ENCODE results near the gene LENG1. TPM values are rescaled to one million over a fixed set of nuclear protein-coding genes. Genes with fewer than 3 reads are reported as not detected.
A peak's percentile ranks its signal among the peaks of the same experiment; 100 is the strongest.

LENG1 gene
- total and polyA plus RNA-seq, 9 donors, result 5.2 to 14.0 (median 8.5) TPM

- Histone ChIP-seq H3K36me3 (no peaks in the 10 kb centered on the region), H3K4me1 (ENCODE audit: insufficient read depth) (peaks cover 9% of the 10 kb centered on the region), H3K9me3 (no peaks in the 10 kb centered on the region), H3K27ac (peak overlapping the region; percentile 55 to 62), H3K4me3 (peak overlapping the region; percentile 56), H3K27me3 (no peaks in the 10 kb centered on the region)
- DNase-seq, result peak in 1 of 5 donors; percentile 62
- 12 to 37% (median 21%) methylated on average over 13 of the region's 13 CpGs for WGBS, 3 donors
- intact Hi-C loops (cut with DNase I), result loop anchor here in 1 of 4 donors (5.0 kb wide), 1 partner anchor 41 kb away; the partner anchor contains the start of gene RPS9
- TF ChIP-seq POLR2A (IDR thresholded peaks at IDR 0.05) (no peak), CTCF (IDR thresholded peaks at IDR 0.05) (no peak), EP300 (IDR thresholded peaks at IDR 0.05) (no peak)
These were observed 1.3 kb upstream of the LENG1 start for GRCh38 chr19:54160854-54161253.

- Histone ChIP-seq H3K4me1 (ENCODE audit: insufficient read depth) (peaks cover 9% of the 10 kb centered on the region), H3K36me3 (no peaks in the 10 kb centered on the region), H3K4me3 (peak overlapping the region; percentile 56), H3K9me3 (no peaks in the 10 kb centered on the region), H3K27ac (peak overlapping the region; percentile 55 to 62), H3K27me3 (no peaks in the 10 kb centered on the region)
- intact Hi-C loops (cut with DNase I), result loop anchor here in 1 of 4 donors (5.0 kb wide), 1 partner anchor 42 kb away; the partner anchor contains the start of gene RPS9
- DNase-seq, result peak in 4 of 5 donors; percentile 46 to 64 (median 60)
- TF ChIP-seq EP300 (IDR thresholded peaks at IDR 0.05) (no peak), POLR2A (IDR thresholded peaks at IDR 0.05) (peak; percentile 64), CTCF (IDR thresholded peaks at IDR 0.05) (no peak)
- 1 to 2% (median 1%) methylated on average over 24 to 28 of the region's 28 CpGs for WGBS, 3 donors
These were observed 776 bp upstream of the LENG1 start for GRCh38 chr19:54160182-54160811.

DNA sequence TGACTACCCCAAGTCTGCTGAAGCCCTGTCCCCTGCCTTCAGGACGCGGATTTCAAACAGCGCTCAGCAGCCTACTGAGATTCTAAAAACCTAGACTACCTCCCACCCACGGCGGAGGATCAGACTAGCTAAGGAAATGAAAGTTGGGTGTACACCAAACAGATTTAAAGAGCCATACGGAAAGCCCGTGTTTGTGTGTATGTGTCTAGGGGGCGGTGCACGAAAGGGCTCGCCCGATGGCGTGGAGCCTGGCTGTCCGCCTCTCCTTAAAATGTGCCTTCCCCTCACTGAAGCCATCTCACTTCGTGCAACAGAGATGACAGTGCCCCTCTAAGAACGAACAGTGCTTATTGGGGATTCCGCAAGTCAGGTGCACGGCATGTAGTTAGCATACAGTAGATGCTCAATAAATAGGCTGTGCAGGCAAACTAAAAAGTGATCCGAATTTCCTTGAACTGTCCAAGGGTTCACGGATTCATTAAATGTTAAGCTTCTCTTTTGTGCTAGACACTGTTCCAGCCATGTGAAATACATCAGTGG lies 639 bp downstream of the LENG1 start:
- H3K4me1 ChIP-seq (ENCODE audit: insufficient read depth), result peaks cover 9% of the 10 kb centered on the region
- no peaks in the 10 kb centered on the region for H3K36me3 ChIP-seq
- DNase-seq, result no peak
- H3K27me3 ChIP-seq, result no peaks in the 10 kb centered on the region
- WGBS, 3 donors, result 3 to 9% (median 7%) methylated on average over 19 of the region's 19 CpGs
- peak overlapping the region; percentile 86 for H3K4me3 ChIP-seq
- intact Hi-C loops (cut with DNase I), result no loop called here
- H3K9me3 ChIP-seq, result no peaks in the 10 kb centered on the region
- TF ChIP-seq CTCF (IDR thresholded peaks at IDR 0.05) (no peak), EP300 (IDR thresholded peaks at IDR 0.05) (no peak), POLR2A (IDR thresholded peaks at IDR 0.05) (no peak)
- peak overlapping the region in 1 of 2 donors; percentile 93 for H3K27ac ChIP-seq

DNA sequence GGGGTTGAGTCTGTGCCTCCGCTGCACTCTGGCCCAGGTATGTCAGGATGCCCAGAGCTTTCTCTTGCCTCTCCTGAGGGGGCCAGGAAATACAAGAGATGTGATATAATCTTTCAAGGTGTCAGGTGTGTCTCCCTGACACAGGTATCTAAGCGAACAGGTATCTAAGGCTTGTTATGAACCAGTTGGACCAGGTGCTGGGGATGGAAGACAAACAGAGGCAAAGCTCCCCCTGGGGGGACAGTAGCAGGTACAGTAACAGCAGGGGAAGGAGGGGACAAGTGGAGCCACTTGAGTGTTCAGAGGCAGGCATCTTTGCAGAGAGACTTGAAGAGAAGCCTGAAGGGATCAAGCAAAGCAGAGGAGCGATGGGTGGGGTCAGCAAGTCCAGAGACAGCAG lies 2.6 kb downstream of the LENG1 start:
- Histone ChIP-seq H3K27ac (no peak overlapping the region), H3K4me3 (no peak overlapping the region), H3K9me3 (no peaks in the 10 kb centered on the region), H3K27me3 (no peaks in the 10 kb centered on the region), H3K36me3 (no peaks in the 10 kb centered on the region), H3K4me1 (ENCODE audit: insufficient read depth) (peaks cover 4% of the 10 kb centered on the region)
- 92 to 96% (median 93%) methylated on average over 3 of the region's 3 CpGs for WGBS, 3 donors
- no peak for DNase-seq
- TF ChIP-seq EP300 (IDR thresholded peaks at IDR 0.05), result no peak
- TF ChIP-seq CTCF (IDR thresholded peaks at IDR 0.05), result no peak
- no peak for TF ChIP-seq POLR2A (IDR thresholded peaks at IDR 0.05)
- intact Hi-C loops (cut with DNase I), result no loop called here
